HL-60 (cell line): ENCODE measurements around the gene ITPK1.

ENCODE experiments used
- DNase-seq, 2 experiments: peaks; one replicate each; pipeline ENCODE4 v3.0.0-alpha.2; 2010 to 2020; ENCODE audit warnings: low read depth in 1 of 2, low spot score in 1 of 2
- H3K27ac ChIP-seq: fragments of 250-450 bp; sonication (Bioruptor Pico); replicated peaks from 2 replicates; pipeline ENCODE4 v1.5.1; 2020; ENCODE audit warnings: mild to moderate bottlenecking, moderate library complexity
- H3K27me3 ChIP-seq: fragments of 250-450 bp; sonication (Bioruptor Pico); 2 replicates; pipeline ENCODE4 v1.5.1; 2021; ENCODE audit warnings: mild to moderate bottlenecking, moderate library complexity; ENCODE audit not compliant: insufficient read depth, poor library complexity, severe bottlenecking
- H3K4me3 ChIP-seq: replicated peaks from 2 replicates; pipeline ENCODE4 v1.5.1; 2011; ENCODE audit warnings: mild to moderate bottlenecking, control low read depth, low read length; ENCODE audit not compliant: insufficient read depth
- CTCF ChIP-seq: IDR thresholded peaks from one replicate; pipeline ENCODE4 v1.5.1; 2011; ENCODE audit warnings: low read length, control low read depth, inconsistent platforms; ENCODE audit not compliant: insufficient read depth
- GABPA ChIP-seq: IDR thresholded peaks from 2 replicates; pipeline ENCODE4 v1.6.1; 2012; ENCODE audit warnings: low read depth
- POLR2AphosphoS5 ChIP-seq: IDR thresholded peaks from 2 replicates; pipeline ENCODE4 v1.6.1; 2012; ENCODE audit warnings: low read depth
- REST ChIP-seq: IDR thresholded peaks from 2 replicates; pipeline ENCODE4 v1.6.1; 2012; ENCODE audit warnings: low read depth; ENCODE audit not compliant: insufficient replicate concordance
- SPI1 ChIP-seq: IDR thresholded peaks from 2 replicates; pipeline ENCODE4 v1.6.1; 2012; ENCODE audit warnings: low read depth, mild to moderate bottlenecking, borderline replicate concordance

Gene ITPK1

GRCh38 chr14:92991536-92991935 is 124.2 kb downstream of the ITPK1 start:
- TF ChIP-seq CTCF: no peak
- TF ChIP-seq REST: no peak
- TF ChIP-seq SPI1: no peak
- TF ChIP-seq POLR2AphosphoS5: no peak
- no peak for TF ChIP-seq GABPA
- H3K27me3 ChIP-seq: no peaks in the 10 kb centered on the region
- H3K27ac ChIP-seq: no peak overlapping the region
- H3K4me3 ChIP-seq: no peak overlapping the region
- DNase-seq: no peak

- Histone ChIP-seq H3K27me3 (no peaks in the 10 kb centered on the region), H3K4me3 (no peak overlapping the region), H3K27ac (no peak overlapping the region)
- TF ChIP-seq POLR2AphosphoS5 (no peak), GABPA (no peak)
- DNase-seq: no peak
These were observed 125.0 kb downstream of the ITPK1 start for GRCh38 chr14:92990456-92991430.

- no peak overlapping the region for H3K27ac ChIP-seq
- no peak for DNase-seq
- no peaks in the 10 kb centered on the region for H3K27me3 ChIP-seq
- H3K4me3 ChIP-seq: no peak overlapping the region
- TF ChIP-seq REST (no peak), GABPA (no peak), POLR2AphosphoS5 (no peak), SPI1 (no peak), CTCF (no peak)
These were observed 126.7 kb downstream of the ITPK1 start for GRCh38 chr14:92988786-92989755.
